ENCODE data around the gene VAMP4.
"Not testable (repeated sequence)": the region's sequence is repeated elsewhere in the genome, so short reads cannot be mapped to it uniquely, and the experiment has no call there.

GRCh38 chr1:171656206-171656605, 85.7 kb downstream of the VAMP4 start:
- TF ChIP-seq CTCF, POLR2A (IDR thresholded peaks at IDR 0.05): not testable (repeated sequence)
